ENCODE results near the gene DKKL1. TPM values are rescaled to one million over a fixed set of nuclear protein-coding genes. Genes with fewer than 3 reads are reported as not detected.

Gene DKKL1
- polyA plus RNA-seq, 1 donor from 2014 or later, result 2.8 TPM

GRCh38 chr19:49374665-49375434 lies 11.2 kb downstream of the DKKL1 start:
- Histone ChIP-seq H3K27me3 (ENCODE audit: insufficient read depth, low read depth, low read length) (no peaks in the 10 kb centered on the region), H4K20me1 (ENCODE audit: insufficient read depth) (no peaks in the 10 kb centered on the region), H3K4me3 (ENCODE audit: low read length) (no peak overlapping the region), H3K79me2 (replicated peaks; ENCODE audit: insufficient read depth, low read length) (no peaks in the 10 kb centered on the region), H3F3A (ENCODE audit: insufficient read depth, low read length, poor library complexity, severe bottlenecking) (no peaks in the 10 kb centered on the region), H2AFZ (ENCODE audit: low read depth, low read length) (no peak overlapping the region), H3K27ac (ENCODE audit: low read length) (no peak overlapping the region), H3K9ac (ENCODE audit: low read length) (no peak overlapping the region), H3K9me3 (ENCODE audit: low read length) (no peaks in the 10 kb centered on the region), H3K4me2 (ENCODE audit: low read length) (no peak overlapping the region), H3K9me2 (ENCODE audit: insufficient read depth, low read length) (no peaks in the 10 kb centered on the region), H3K36me3 (ENCODE audit: insufficient read depth, low read length) (no peaks in the 10 kb centered on the region)
- TF ChIP-seq POLR2AphosphoS5 (IDR thresholded peaks at IDR 0.05) (no peak), CTCF (IDR thresholded peaks at IDR 0.05; ENCODE audit: poor library complexity, severe bottlenecking) (no peak), TAF1 (IDR thresholded peaks at IDR 0.05; ENCODE audit: low read depth) (no peak)

- H3K27me3 ChIP-seq (ENCODE audit: insufficient read depth, low read depth, low read length), result no peaks in the 10 kb centered on the region
- H3K36me3 ChIP-seq (ENCODE audit: insufficient read depth, low read length), result no peaks in the 10 kb centered on the region
- H3K27ac ChIP-seq (ENCODE audit: low read length), result no peak overlapping the region
- H3K9ac ChIP-seq (ENCODE audit: low read length), result no peak overlapping the region
- TF ChIP-seq REST (IDR thresholded peaks at IDR 0.05; ENCODE audit: borderline replicate concordance), result no peak
- TF ChIP-seq RAD21 (conservative IDR thresholded peaks at IDR 0.05), result no peak
- TF ChIP-seq EP300 (conservative IDR thresholded peaks at IDR 0.05; ENCODE audit: poor library complexity, severe bottlenecking), result no peak
- no peak for TF ChIP-seq POLR2AphosphoS5 (IDR thresholded peaks at IDR 0.05)
- TF ChIP-seq SMC3 (conservative IDR thresholded peaks at IDR 0.05; ENCODE audit: poor library complexity), result no peak
- no peak for TF ChIP-seq MXI1 (conservative IDR thresholded peaks at IDR 0.05; ENCODE audit: poor library complexity, severe bottlenecking)
- no peak for TF ChIP-seq TAF1 (IDR thresholded peaks at IDR 0.05; ENCODE audit: low read depth)
- TF ChIP-seq CTCF (IDR thresholded peaks at IDR 0.05; ENCODE audit: poor library complexity, severe bottlenecking), result no peak
- no peak for TF ChIP-seq EZH2 (IDR thresholded peaks at IDR 0.05; ENCODE audit: borderline replicate concordance, insufficient read depth, low read length, poor library complexity, severe bottlenecking)
- H4K20me1 ChIP-seq (ENCODE audit: insufficient read depth), result no peaks in the 10 kb centered on the region
- no peaks in the 10 kb centered on the region for H3F3A ChIP-seq (ENCODE audit: insufficient read depth, low read length, poor library complexity, severe bottlenecking)
- no peak overlapping the region for H3K4me3 ChIP-seq (ENCODE audit: low read length)
- no peaks in the 10 kb centered on the region for H3K9me2 ChIP-seq (ENCODE audit: insufficient read depth, low read length)
- no peaks in the 10 kb centered on the region for H3K79me2 ChIP-seq (replicated peaks; ENCODE audit: insufficient read depth, low read length)
- H3K9me3 ChIP-seq (ENCODE audit: low read length), result no peaks in the 10 kb centered on the region
- H2AFZ ChIP-seq (ENCODE audit: low read depth, low read length), result no peak overlapping the region
- no peak overlapping the region for H3K4me2 ChIP-seq (ENCODE audit: low read length)
These were observed 14.8 kb downstream of the DKKL1 start for GRCh38 chr19:49378512-49378911.
